ENCODE results near the gene ANLN.

DNA sequence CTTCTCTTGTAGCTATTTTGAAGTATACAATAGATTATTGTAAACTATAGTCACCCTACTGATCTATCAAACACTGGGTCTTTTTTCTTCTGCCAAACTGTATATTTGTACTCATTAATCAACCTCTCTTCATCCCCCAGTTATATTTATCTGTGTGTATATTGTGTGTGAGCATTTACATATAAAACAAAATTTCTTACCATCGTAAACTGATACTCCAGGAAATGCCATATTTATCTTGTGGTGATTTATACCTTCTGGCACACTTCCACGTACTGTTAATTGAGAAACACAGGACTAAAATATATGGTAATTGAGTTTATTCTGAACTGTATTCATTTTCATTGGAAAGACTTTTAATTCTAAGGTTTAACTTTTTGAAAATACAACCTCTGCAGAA, 18.9 kb downstream of the ANLN start:
- TF ChIP-seq POLR2AphosphoS5 (IDR thresholded peaks at IDR 0.05; ENCODE audit: low read depth, low read length) (no peak), FOXP2 (optimal IDR thresholded peaks at IDR 0.05; ENCODE audit: borderline replicate concordance, extremely low read depth, extremely low read length, insufficient read depth) (no peak), SIN3A (IDR thresholded peaks at IDR 0.05; ENCODE audit: borderline replicate concordance, insufficient read depth, low read length) (no peak)
- TF ChIP-seq, protein P1, sequence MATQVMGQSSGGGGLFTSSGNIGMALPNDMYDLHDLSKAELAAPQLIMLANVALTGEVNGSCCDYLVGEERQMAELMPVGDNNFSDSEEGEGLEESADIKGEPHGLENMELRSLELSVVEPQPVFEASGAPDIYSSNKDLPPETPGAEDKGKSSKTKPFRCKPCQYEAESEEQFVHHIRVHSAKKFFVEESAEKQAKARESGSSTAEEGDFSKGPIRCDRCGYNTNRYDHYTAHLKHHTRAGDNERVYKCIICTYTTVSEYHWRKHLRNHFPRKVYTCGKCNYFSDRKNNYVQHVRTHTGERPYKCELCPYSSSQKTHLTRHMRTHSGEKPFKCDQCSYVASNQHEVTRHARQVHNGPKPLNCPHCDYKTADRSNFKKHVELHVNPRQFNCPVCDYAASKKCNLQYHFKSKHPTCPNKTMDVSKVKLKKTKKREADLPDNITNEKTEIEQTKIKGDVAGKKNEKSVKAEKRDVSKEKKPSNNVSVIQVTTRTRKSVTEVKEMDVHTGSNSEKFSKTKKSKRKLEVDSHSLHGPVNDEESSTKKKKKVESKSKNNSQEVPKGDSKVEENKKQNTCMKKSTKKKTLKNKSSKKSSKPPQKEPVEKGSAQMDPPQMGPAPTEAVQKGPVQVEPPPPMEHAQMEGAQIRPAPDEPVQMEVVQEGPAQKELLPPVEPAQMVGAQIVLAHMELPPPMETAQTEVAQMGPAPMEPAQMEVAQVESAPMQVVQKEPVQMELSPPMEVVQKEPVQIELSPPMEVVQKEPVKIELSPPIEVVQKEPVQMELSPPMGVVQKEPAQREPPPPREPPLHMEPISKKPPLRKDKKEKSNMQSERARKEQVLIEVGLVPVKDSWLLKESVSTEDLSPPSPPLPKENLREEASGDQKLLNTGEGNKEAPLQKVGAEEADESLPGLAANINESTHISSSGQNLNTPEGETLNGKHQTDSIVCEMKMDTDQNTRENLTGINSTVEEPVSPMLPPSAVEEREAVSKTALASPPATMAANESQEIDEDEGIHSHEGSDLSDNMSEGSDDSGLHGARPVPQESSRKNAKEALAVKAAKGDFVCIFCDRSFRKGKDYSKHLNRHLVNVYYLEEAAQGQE (IDR thresholded peaks at IDR 0.05; ENCODE audit: insufficient read depth in 1 of 2, low read depth in 2 of 2, low read length in 2 of 2): no peak
